Uterus (tissue), 4 donors: Measurements from ENCODE around the gene PHF12. TPM values are rescaled to one million over a fixed set of nuclear protein-coding genes. Genes with fewer than 3 reads are reported as not detected.

Experiments
- DNase-seq, 2 donors: peaks; one replicate each; pipeline ENCODE4 v3.0.0-alpha.2; 2019 to 2020
- H3K27ac ChIP-seq, 2 donors: fragments of 200-600 bp; sonication (generic); 1 replicate in 1 of 2; 2 replicates in 1 of 2; pipeline ENCODE4 v1.5.1; 2016 to 2018
- H3K27me3 ChIP-seq, 2 donors: fragments of 200-600 bp; sonication (generic); one replicate each; pipeline ENCODE4 v1.5.1; 2018 to 2019; ENCODE audit warnings: control low read depth in 1 of 2
- H3K36me3 ChIP-seq, 2 donors: fragments of 200-600 bp; sonication (generic); one replicate each; pipeline ENCODE4 v1.5.1; 2019; ENCODE audit warnings: control low read depth in 1 of 2
- H3K4me1 ChIP-seq, 2 donors: fragments of 200-600 bp; sonication (generic); one replicate each; pipeline ENCODE4 v1.5.1; 2018 to 2019; ENCODE audit warnings: control low read depth in 1 of 2
- H3K4me3 ChIP-seq, 2 donors: fragments of 200-600 bp; sonication (generic); 1 replicate in 1 of 2; 2 replicates in 1 of 2; pipeline ENCODE4 v1.5.1; 2018 to 2019; ENCODE audit warnings: mild to moderate bottlenecking in 1 of 2
- H3K9me3 ChIP-seq, 2 donors: fragments of 200-600 bp; sonication (generic); one replicate each; pipeline ENCODE4 v1.5.1; 2019; ENCODE audit warnings: control low read depth in 1 of 2
- POLR2A ChIP-seq, 2 donors: fragments of 450-650 bp; IDR thresholded peaks; one replicate each; pipeline ENCODE4 v1.6.1; 2016; ENCODE audit warnings: antibody characterized with exemption in 2 of 2, mild to moderate bottlenecking in 1 of 2, moderate library complexity in 1 of 2
- intact Hi-C: fragments of 100-400 bp; cut with DNase I; formaldehyde crosslinking; loops from one replicate; pipeline ENCODE4 v1.15.1; 2023; ENCODE audit warnings: low total_unique reads
- total RNA-seq, 4 donors: library from RNA; depleted of rRNA in 3 of 4; stranded (reverse); fragments of >200 nt in 3 of 4; gene quantifications; one replicate each; pipeline versions ENCODE4 v1.1.0 to v1.2.4, GENCODE V29; 2014 to 2023
- TF ChIP-seq, protein P1 (sequence below), 4 experiments: fragments of 200-600 bp in 2 of 4; fragments of 450-650 bp in 2 of 4; sonication (generic) in 2 of 4; IDR thresholded peaks; one replicate each; pipeline ENCODE4 v1.5.1; 2016 to 2019; ENCODE audit warnings: antibody characterized with exemption in 4 of 4, mild to moderate bottlenecking in 2 of 4, moderate library complexity in 1 of 4
- donor health status: DM: yes; HTN: yes; CAD: no.

The PHF12 gene
- total RNA-seq, 4 donors from 2014 or later, result 22.1 to 78.4 (median 55.2) TPM

- Histone ChIP-seq H3K36me3 (no peaks in the 10 kb centered on the region), H3K4me3 (no peak overlapping the region), H3K4me1 (no peaks in the 10 kb centered on the region), H3K27me3 (no peaks in the 10 kb centered on the region), H3K9me3 (no peaks in the 10 kb centered on the region), H3K27ac (no peak overlapping the region)
- intact Hi-C loops, result no loop called here
- TF ChIP-seq POLR2A (IDR thresholded peaks at IDR 0.05), result no peak
- TF ChIP-seq, protein P1, sequence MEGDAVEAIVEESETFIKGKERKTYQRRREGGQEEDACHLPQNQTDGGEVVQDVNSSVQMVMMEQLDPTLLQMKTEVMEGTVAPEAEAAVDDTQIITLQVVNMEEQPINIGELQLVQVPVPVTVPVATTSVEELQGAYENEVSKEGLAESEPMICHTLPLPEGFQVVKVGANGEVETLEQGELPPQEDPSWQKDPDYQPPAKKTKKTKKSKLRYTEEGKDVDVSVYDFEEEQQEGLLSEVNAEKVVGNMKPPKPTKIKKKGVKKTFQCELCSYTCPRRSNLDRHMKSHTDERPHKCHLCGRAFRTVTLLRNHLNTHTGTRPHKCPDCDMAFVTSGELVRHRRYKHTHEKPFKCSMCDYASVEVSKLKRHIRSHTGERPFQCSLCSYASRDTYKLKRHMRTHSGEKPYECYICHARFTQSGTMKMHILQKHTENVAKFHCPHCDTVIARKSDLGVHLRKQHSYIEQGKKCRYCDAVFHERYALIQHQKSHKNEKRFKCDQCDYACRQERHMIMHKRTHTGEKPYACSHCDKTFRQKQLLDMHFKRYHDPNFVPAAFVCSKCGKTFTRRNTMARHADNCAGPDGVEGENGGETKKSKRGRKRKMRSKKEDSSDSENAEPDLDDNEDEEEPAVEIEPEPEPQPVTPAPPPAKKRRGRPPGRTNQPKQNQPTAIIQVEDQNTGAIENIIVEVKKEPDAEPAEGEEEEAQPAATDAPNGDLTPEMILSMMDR (IDR thresholded peaks at IDR 0.05), result no peak
- DNase-seq, result no peak
Measured at GRCh38 chr17:28865946-28866752, 85.2 kb downstream of the PHF12 start.

GRCh38 chr17:28864991-28865849, 86.1 kb downstream of the PHF12 start:
- Histone ChIP-seq H3K27ac (no peak overlapping the region), H3K4me3 (no peak overlapping the region), H3K27me3 (no peaks in the 10 kb centered on the region), H3K9me3 (no peaks in the 10 kb centered on the region), H3K4me1 (no peaks in the 10 kb centered on the region), H3K36me3 (no peaks in the 10 kb centered on the region)
- DNase-seq, result no peak
- TF ChIP-seq, protein P1 (IDR thresholded peaks at IDR 0.05), result no peak
- no peak for TF ChIP-seq POLR2A (IDR thresholded peaks at IDR 0.05)
- intact Hi-C loops, result no loop called here

DNA sequence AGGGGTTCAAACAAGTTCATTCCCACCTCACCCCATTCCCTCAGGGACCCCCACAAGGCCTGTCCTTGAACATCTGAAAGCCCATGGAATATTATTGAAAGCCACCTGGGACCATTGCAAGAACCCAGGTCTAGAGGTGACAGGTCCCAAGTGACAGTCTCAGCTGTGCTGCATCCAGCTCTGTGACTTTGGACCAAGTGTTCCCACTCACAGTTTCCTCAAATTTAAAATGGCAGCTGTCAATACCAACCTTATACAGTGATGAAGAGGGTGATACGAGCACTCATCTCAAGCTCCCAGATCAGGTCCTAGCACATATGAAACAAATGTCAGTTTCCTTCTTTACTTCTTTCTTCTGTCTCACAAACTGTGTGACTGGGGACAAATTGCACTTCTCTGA, 87.4 kb downstream of the PHF12 start:
- intact Hi-C loops, result no loop called here
- H3K4me1 ChIP-seq, result no peaks in the 10 kb centered on the region
- no peaks in the 10 kb centered on the region for H3K27me3 ChIP-seq
- H3K9me3 ChIP-seq, result no peaks in the 10 kb centered on the region
- H3K27ac ChIP-seq, result no peak overlapping the region
- no peak for DNase-seq
- no peak for TF ChIP-seq POLR2A (IDR thresholded peaks at IDR 0.05)
- TF ChIP-seq, protein P1 (IDR thresholded peaks at IDR 0.05), result no peak
- no peak overlapping the region for H3K4me3 ChIP-seq
- H3K36me3 ChIP-seq, result no peaks in the 10 kb centered on the region

DNA sequence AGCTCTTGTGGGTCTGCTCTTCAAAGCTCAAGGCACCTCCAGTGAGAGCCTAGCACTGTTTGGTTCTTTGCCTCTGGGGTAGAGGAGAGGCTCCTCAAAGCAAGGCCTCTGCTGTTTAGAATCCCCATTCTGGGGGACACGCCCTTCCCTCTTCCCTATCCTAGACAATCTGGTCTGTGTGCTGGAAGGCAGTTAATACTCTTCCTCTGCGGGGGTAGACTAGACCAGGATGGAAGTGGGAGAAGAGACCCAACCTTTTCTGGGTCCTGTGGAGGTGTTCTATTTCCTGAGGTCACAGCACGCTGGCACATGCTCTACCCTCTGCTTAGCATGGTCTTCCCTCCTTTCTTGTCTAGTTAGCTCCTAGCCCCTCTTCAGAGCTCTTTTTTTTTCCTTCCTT, 88.8 kb downstream of the PHF12 start:
- Histone ChIP-seq H3K9me3 (no peaks in the 10 kb centered on the region), H3K4me3 (no peak overlapping the region), H3K27ac (no peak overlapping the region), H3K36me3 (no peaks in the 10 kb centered on the region), H3K4me1 (no peaks in the 10 kb centered on the region), H3K27me3 (no peaks in the 10 kb centered on the region)
- intact Hi-C loops, result no loop called here
- no peak for TF ChIP-seq POLR2A (IDR thresholded peaks at IDR 0.05)
- TF ChIP-seq, protein P1 (IDR thresholded peaks at IDR 0.05), result no peak
- no peak for DNase-seq
